Ishikawa (cell line): Measurements from ENCODE around the gene CTAG1B.

Experiments
- CEBPB ChIP-seq: IDR thresholded peaks from 2 replicates; pipeline ENCODE4 v1.6.1; 2012
- CREB1 ChIP-seq: IDR thresholded peaks from 2 replicates; pipeline ENCODE4 v1.6.1; 2012; ENCODE audit warnings: low read depth
- EGR1 ChIP-seq: IDR thresholded peaks from 2 replicates; pipeline ENCODE4 v1.6.1; 2012
- EP300 ChIP-seq: IDR thresholded peaks from 2 replicates; pipeline ENCODE4 v1.6.1; 2012; ENCODE audit warnings: borderline replicate concordance
- NFIC ChIP-seq: IDR thresholded peaks from 2 replicates; pipeline ENCODE4 v1.6.1; 2012
- RAD21 ChIP-seq: IDR thresholded peaks from 2 replicates; pipeline ENCODE4 v1.6.1; 2012; ENCODE audit warnings: low read depth
- TAF1 ChIP-seq: IDR thresholded peaks from 2 replicates; pipeline ENCODE4 v1.6.1; 2012; ENCODE audit warnings: low read depth, mild to moderate bottlenecking
- TCF12 ChIP-seq: IDR thresholded peaks from 2 replicates; pipeline ENCODE4 v1.6.1; 2012; ENCODE audit warnings: low read depth
- TEAD4 ChIP-seq: IDR thresholded peaks from 2 replicates; pipeline ENCODE4 v1.6.1; 2012
- YY1 ChIP-seq: IDR thresholded peaks from 2 replicates; pipeline ENCODE4 v1.6.1; 2012; ENCODE audit warnings: low read depth
- TF ChIP-seq, protein P1 (sequence below): IDR thresholded peaks from 2 replicates; pipeline ENCODE4 v1.6.1; 2012
- TF ChIP-seq, protein P2 (sequence below): IDR thresholded peaks from 2 replicates; pipeline ENCODE4 v1.6.1; 2012
- TF ChIP-seq, protein P3 (sequence below): IDR thresholded peaks from 2 replicates; pipeline ENCODE4 v1.6.1; 2012; ENCODE audit warnings: low read depth, mild to moderate bottlenecking

DNA sequence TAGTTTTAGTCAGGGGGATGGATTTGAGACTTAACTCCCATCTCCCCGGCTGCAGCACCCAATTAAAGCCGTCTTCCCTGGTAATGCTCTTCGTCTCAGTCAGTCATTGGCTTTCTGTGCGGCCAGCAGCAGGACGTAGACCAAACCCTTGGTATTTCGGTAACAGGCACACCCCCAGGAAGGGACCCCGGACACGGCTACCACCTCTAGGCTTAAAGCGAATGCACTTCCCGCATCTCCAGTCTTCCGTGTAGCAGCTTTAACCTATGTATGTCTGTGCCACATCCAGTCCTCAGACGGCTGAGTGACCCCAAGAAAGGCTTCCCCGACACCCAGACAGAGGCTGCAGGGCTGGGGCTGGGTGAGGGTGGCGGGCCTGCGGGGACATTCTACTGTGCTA lies 35.8 kb upstream of the CTAG1B start:
- TF ChIP-seq, protein P1, sequence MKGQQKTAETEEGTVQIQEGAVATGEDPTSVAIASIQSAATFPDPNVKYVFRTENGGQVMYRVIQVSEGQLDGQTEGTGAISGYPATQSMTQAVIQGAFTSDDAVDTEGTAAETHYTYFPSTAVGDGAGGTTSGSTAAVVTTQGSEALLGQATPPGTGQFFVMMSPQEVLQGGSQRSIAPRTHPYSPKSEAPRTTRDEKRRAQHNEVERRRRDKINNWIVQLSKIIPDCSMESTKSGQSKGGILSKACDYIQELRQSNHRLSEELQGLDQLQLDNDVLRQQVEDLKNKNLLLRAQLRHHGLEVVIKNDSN: no peak
- TF ChIP-seq EP300: no peak
- TF ChIP-seq YY1: no peak
- no peak for TF ChIP-seq RAD21
- no peak for TF ChIP-seq NFIC
- TF ChIP-seq EGR1: no peak
- TF ChIP-seq CEBPB: no peak
- no peak for TF ChIP-seq CREB1
- TF ChIP-seq, protein P2, sequence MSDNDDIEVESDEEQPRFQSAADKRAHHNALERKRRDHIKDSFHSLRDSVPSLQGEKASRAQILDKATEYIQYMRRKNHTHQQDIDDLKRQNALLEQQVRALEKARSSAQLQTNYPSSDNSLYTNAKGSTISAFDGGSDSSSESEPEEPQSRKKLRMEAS: no peak
- TF ChIP-seq TAF1: no peak
- no peak for TF ChIP-seq TEAD4
- TF ChIP-seq, protein P3, sequence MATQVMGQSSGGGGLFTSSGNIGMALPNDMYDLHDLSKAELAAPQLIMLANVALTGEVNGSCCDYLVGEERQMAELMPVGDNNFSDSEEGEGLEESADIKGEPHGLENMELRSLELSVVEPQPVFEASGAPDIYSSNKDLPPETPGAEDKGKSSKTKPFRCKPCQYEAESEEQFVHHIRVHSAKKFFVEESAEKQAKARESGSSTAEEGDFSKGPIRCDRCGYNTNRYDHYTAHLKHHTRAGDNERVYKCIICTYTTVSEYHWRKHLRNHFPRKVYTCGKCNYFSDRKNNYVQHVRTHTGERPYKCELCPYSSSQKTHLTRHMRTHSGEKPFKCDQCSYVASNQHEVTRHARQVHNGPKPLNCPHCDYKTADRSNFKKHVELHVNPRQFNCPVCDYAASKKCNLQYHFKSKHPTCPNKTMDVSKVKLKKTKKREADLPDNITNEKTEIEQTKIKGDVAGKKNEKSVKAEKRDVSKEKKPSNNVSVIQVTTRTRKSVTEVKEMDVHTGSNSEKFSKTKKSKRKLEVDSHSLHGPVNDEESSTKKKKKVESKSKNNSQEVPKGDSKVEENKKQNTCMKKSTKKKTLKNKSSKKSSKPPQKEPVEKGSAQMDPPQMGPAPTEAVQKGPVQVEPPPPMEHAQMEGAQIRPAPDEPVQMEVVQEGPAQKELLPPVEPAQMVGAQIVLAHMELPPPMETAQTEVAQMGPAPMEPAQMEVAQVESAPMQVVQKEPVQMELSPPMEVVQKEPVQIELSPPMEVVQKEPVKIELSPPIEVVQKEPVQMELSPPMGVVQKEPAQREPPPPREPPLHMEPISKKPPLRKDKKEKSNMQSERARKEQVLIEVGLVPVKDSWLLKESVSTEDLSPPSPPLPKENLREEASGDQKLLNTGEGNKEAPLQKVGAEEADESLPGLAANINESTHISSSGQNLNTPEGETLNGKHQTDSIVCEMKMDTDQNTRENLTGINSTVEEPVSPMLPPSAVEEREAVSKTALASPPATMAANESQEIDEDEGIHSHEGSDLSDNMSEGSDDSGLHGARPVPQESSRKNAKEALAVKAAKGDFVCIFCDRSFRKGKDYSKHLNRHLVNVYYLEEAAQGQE: no peak
- no peak for TF ChIP-seq TCF12
